Osteoblast (primary cell): ENCODE measurements around the gene FGF3. TPM values are rescaled to one million over a fixed set of nuclear protein-coding genes. Genes with fewer than 3 reads are reported as not detected.

Experiments
- DNase-seq: peaks from one replicate; pipeline ENCODE4 v3.0.0; 2011; ENCODE audit warnings: low spot score, mixed read lengths; ENCODE audit not compliant: insufficient read length; ENCODE audit errors: missing footprints
- H2AFZ ChIP-seq: 2 replicates; pipeline ENCODE4 v1.6.0; 2011; ENCODE audit warnings: mild to moderate bottlenecking, low read length
- H3K27ac ChIP-seq: 2 replicates; pipeline ENCODE4 v1.5.1; 2011; ENCODE audit warnings: mild to moderate bottlenecking, low read depth, low read length, moderate library complexity
- H3K27me3 ChIP-seq: 2 replicates; pipeline ENCODE4 v1.6.0; 2012; ENCODE audit warnings: mild to moderate bottlenecking, control low read depth, inconsistent platforms, low read length, moderate library complexity; ENCODE audit not compliant: insufficient read depth
- H3K36me3 ChIP-seq: 2 replicates; pipeline ENCODE4 v1.5.1; 2011; ENCODE audit warnings: mild to moderate bottlenecking, low read length, control low read depth, moderate library complexity; ENCODE audit not compliant: insufficient read depth
- H3K4me1 ChIP-seq: 2 replicates; pipeline ENCODE4 v1.5.1; 2011; ENCODE audit warnings: mild to moderate bottlenecking, low read length, control low read depth, moderate library complexity; ENCODE audit not compliant: insufficient read depth
- H3K4me2 ChIP-seq: 2 replicates; pipeline ENCODE4 v1.6.0; 2011; ENCODE audit warnings: mild to moderate bottlenecking, low read length; ENCODE audit not compliant: insufficient read depth
- H3K4me3 ChIP-seq: fragments of 200-600 bp; sonication (generic); 3 replicates; pipeline ENCODE4 v1.5.1; 2012; ENCODE audit warnings: mild to moderate bottlenecking, low read length, inconsistent platforms; ENCODE audit not compliant: insufficient read depth
- H3K79me2 ChIP-seq: 2 replicates; pipeline ENCODE4 v1.6.0; 2012; ENCODE audit warnings: mild to moderate bottlenecking, low read length, control low read depth, inconsistent platforms; ENCODE audit not compliant: insufficient read depth
- H3K9me3 ChIP-seq: 2 replicates; pipeline ENCODE4 v1.5.1; 2011; ENCODE audit warnings: low read depth, low read length, control low read depth
- H4K20me1 ChIP-seq: 2 replicates; pipeline ENCODE4 v1.6.0; 2012; ENCODE audit warnings: mild to moderate bottlenecking, low read length, control low read depth; ENCODE audit not compliant: insufficient read depth
- CTCF ChIP-seq: IDR thresholded peaks from 2 replicates; pipeline ENCODE4 v1.5.1; 2011; ENCODE audit warnings: mild to moderate bottlenecking, low read depth, low read length, moderate library complexity; ENCODE audit errors: extremely low read depth
- total RNA-seq: library from RNA; depleted of rRNA; stranded (reverse); fragments of >200 nt; gene quantifications from 2 replicates; pipeline ENCODE4 v1.2.3, GENCODE V29; 2012

Gene FGF3
- total RNA-seq, 1 donor = not detected

GRCh38 chr11:69863544-69864200, 44.5 kb upstream of the FGF3 start:
- no peak overlapping the region for H3K4me3 ChIP-seq
- H3K27me3 ChIP-seq = peaks cover 14% of the 10 kb centered on the region
- no peak for DNase-seq
- no peak overlapping the region for H3K4me2 ChIP-seq
- H2AFZ ChIP-seq = no peak overlapping the region
- H3K4me1 ChIP-seq = peaks cover 6% of the 10 kb centered on the region
- H3K36me3 ChIP-seq = no peaks in the 10 kb centered on the region
- TF ChIP-seq CTCF = no peak
- no peaks in the 10 kb centered on the region for H4K20me1 ChIP-seq
- no peaks in the 10 kb centered on the region for H3K9me3 ChIP-seq
- H3K27ac ChIP-seq = no peak overlapping the region
- H3K79me2 ChIP-seq = no peaks in the 10 kb centered on the region

DNA sequence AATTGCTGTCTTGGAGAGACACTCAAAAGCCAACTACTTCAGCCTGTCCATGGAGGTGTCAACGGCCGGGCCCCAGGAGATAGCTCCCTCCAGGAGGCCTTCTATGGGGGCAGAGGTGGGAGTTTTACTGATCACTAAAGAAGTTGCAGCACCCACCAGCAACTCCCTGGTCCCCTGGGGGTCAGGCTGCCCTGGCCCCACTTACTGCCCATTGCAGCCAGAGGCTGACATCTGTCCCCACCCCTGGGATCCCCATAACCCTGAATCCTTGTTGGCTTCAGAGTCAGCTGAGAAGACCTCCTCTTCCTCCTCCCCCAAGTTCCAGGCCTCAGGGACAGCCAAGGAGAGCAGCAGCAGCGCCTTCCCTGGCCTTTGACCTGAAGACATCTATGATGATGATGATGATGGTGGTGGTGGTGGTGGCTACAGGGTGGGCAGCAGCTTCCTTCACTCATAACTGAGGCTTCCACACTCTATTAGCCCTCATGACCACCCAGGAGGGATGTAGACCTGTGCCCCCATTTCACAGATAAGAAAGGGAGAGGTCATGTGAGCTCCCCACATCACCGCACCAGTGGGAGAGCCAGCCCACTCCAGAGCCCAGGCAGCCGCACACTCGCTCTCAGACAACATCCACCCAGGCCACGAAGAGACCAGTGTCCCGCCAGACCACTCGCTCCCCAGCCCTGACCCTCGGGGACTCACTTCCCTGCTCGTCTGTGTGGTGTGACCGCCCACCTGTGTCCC, 43.8 kb upstream of the FGF3 start:
- H2AFZ ChIP-seq = no peak overlapping the region
- H3K27ac ChIP-seq = no peak overlapping the region

DNA sequence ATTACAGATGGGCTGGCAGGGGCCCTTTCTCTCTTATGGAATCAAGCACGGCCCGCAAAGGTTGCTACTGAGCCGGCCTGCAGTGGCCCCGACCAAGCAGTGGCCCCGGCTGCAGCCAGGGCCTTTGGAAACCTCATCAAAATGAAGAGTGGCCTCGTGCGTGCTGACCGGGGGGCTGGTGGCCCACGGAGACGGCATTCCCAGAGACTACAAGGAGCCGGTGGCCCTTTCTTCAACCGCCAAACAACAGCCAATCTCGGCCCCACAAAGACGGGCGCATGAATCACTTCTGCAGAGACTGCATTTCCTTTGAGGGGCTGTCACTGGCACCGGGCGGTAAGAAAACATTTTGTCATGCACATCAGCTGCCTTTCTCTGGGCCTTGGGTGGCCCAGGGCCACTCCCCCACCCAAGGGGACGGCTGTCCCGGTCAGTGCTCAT, 43.1 kb upstream of the FGF3 start:
- Histone ChIP-seq H3K27ac (no peak overlapping the region), H3K79me2 (no peaks in the 10 kb centered on the region), H3K4me2 (no peak overlapping the region), H2AFZ (no peak overlapping the region), H3K9me3 (no peaks in the 10 kb centered on the region), H3K4me3 (no peak overlapping the region), H3K4me1 (no peaks in the 10 kb centered on the region), H3K27me3 (peaks cover 14% of the 10 kb centered on the region), H4K20me1 (no peaks in the 10 kb centered on the region), H3K36me3 (no peaks in the 10 kb centered on the region)
- TF ChIP-seq CTCF = no peak
- no peak for DNase-seq

More for the DNA sequence above, 43.8 kb upstream of the FGF3 start:
- no peaks in the 10 kb centered on the region for H3K79me2 ChIP-seq
- H4K20me1 ChIP-seq = no peaks in the 10 kb centered on the region
- no peaks in the 10 kb centered on the region for H3K36me3 ChIP-seq
- no peak overlapping the region for H3K4me3 ChIP-seq
- peaks cover 14% of the 10 kb centered on the region for H3K27me3 ChIP-seq
- no peaks in the 10 kb centered on the region for H3K9me3 ChIP-seq
- no peak for DNase-seq
- no peak for TF ChIP-seq CTCF
- H3K4me2 ChIP-seq = no peak overlapping the region
- peaks cover 3% of the 10 kb centered on the region for H3K4me1 ChIP-seq

- DNase-seq = no peak
- H3K27ac ChIP-seq = no peak overlapping the region
- no peak overlapping the region for H3K4me2 ChIP-seq
- no peaks in the 10 kb centered on the region for H3K4me1 ChIP-seq
- no peaks in the 10 kb centered on the region for H3K9me3 ChIP-seq
- H4K20me1 ChIP-seq = no peaks in the 10 kb centered on the region
- no peak overlapping the region for H3K4me3 ChIP-seq
- H2AFZ ChIP-seq = no peak overlapping the region
- no peaks in the 10 kb centered on the region for H3K79me2 ChIP-seq
- H3K36me3 ChIP-seq = no peaks in the 10 kb centered on the region
- TF ChIP-seq CTCF = no peak
- H3K27me3 ChIP-seq = peaks cover 14% of the 10 kb centered on the region
Observed at GRCh38 chr11:69861901-69862300, 42.7 kb upstream of the FGF3 start.
